Measurements from ENCODE around the gene ARV1.
A peak's percentile ranks its signal among the peaks of the same experiment; 100 is the strongest.
"Not testable (repeated sequence)": the region's sequence is repeated elsewhere in the genome, so short reads cannot be mapped to it uniquely, and the experiment has no call there.

Gene ARV1

DNA sequence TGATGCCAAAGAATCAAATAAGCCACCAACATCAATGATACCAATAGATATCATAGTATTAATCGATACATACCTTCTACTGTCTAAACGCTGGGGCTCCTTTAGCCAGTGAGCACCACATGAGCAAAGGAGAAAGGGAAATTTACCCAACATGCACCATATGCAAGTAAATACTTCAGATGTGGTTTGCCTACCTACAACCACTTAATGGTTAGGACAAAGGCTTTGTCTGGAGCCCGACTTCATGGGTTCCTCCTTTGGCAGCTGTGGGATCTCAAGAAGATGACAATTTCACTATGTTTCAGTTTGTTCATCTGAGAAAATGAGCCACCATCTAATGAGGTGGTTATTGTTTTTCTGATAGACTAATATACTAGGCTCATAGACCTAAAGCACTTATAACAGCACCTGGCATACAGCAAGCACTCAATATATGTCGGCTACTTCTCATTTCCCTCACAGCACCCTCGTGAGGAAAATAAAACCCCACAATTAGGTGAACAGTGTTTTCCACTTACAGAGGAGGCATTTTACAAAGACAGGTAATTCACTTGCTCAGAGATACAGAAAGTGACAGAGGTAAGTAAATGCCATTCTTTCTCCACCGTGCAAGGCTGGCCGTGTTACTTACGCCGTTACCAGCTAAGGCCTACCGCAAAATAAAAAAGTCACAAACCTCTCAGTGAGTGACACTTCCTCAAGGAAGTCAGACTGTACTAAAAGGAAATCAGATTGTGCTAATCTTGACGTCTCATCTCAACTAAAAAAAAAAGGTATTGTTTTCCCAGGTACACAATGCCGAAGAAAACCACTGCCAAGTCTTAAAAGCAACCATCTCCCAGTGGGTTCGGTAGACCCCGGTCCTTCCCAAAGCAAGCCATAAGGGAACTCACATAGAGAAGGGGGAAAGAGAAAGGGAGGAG lies 1.8 kb upstream of the ARV1 start:
- DNase-seq (ENCODE audit: low spot score) = peak; percentile 46

DNA sequence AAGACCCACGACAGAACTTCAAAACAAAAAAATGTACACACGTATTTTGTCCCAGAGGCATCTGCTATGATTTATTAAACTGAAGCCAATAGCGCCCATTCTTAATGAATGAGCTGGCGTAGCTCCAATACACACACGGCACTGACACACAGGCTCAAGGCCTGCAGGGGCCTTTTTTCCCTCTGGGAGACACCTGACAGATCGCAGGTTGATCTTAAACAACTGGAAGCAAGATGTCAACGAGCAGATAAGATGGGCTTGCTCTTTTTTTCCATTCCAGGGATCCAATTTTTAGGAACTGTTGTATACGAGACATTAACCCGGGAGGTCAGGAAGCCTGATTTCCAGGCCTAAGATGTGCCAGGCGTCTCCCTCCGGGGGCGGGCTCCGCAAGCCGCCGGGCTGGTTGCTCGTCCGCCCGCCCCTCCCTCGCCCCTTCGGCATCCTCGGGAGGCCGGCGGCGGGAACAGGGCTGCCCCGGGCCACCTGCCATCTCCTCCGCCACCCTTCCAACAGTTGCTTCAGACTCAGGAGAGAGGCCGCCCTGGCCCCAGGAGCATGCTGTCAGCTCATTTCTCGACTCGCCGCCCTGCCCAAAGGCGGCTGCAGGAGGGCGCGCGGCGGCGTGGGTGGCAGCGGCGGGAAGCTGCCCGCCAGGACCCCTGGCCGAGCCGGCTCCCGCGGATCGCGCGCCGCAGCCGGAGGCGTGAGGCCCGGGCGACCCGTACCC lies 968 bp upstream of the ARV1 start:
- DNase-seq (ENCODE audit: low spot score) = peak; percentile 49

DNA sequence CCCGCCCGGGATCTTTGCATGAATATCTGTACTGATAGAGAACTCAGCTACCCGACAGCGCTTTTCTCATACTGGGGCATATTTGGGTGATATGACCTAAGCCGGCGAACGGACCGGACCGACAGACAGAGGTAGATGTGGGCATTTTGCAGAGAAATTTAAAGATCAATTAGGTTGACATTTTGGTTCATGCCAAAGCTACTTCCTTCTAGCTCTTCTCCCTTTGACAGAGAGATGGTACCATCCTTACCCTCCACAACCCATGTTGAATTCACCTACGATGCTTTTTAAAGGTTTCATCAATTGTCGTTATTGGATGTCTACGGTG lies 459 bp downstream of the ARV1 start:
- DNase-seq (ENCODE audit: low spot score) = no peak

DNA sequence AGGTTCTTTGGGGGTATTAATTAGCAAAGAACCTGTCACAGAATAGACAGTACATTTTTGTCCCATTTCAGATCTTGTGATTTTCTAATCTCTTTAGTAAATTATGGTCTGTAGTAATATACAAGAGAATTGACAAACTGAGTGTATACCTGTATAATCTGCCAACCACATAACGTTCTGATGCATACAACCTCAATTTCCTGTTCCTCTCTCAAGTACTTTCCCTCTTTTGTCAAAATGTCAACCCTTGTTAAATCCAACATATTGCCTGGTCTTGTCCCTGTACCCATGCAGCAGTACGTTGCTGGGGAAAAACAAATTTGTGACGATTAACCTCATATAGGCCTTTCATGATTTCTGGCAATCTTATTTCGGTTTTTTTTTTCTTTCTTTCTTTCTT lies 1.1 kb downstream of the ARV1 start:
- DNase-seq (ENCODE audit: low spot score) = no peak

GRCh38 chr1:230982696-230983095 lies 3.8 kb downstream of the ARV1 start:
- DNase-seq (ENCODE audit: low spot score) = no peak

- no peak for DNase-seq (ENCODE audit: low spot score)
These were observed 4.9 kb downstream of the ARV1 start for GRCh38 chr1:230983811-230984210.

- DNase-seq (ENCODE audit: low spot score) = peak; percentile 44
These were observed 6.0 kb downstream of the ARV1 start for GRCh38 chr1:230984622-230985515.

GRCh38 chr1:230985711-230986110 lies 6.8 kb downstream of the ARV1 start:
- DNase-seq (ENCODE audit: low spot score) = no peak

DNA sequence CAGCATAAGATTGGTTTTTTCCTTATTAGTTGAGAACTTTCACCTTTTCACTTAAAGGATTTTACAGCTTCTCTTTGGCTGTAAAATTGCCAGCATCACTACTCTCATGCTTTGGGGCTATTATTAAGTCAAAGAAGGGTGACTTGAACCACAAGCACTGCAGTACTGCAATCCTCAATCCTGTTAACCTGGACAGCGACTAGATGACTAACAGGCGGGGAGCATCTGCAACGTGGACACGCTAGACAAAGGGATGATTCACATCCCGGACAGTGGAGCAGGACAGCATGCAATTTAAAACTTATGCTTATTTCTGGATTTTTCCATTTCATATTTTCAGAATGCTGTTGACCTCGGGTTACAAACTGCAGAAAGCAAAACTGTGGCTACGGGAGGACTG lies 8.1 kb downstream of the ARV1 start:
- DNase-seq (ENCODE audit: low spot score) = peak; percentile 80

GRCh38 chr1:230987448-230987847 lies 8.6 kb downstream of the ARV1 start:
- DNase-seq (ENCODE audit: low spot score) = peak; percentile 45

DNA sequence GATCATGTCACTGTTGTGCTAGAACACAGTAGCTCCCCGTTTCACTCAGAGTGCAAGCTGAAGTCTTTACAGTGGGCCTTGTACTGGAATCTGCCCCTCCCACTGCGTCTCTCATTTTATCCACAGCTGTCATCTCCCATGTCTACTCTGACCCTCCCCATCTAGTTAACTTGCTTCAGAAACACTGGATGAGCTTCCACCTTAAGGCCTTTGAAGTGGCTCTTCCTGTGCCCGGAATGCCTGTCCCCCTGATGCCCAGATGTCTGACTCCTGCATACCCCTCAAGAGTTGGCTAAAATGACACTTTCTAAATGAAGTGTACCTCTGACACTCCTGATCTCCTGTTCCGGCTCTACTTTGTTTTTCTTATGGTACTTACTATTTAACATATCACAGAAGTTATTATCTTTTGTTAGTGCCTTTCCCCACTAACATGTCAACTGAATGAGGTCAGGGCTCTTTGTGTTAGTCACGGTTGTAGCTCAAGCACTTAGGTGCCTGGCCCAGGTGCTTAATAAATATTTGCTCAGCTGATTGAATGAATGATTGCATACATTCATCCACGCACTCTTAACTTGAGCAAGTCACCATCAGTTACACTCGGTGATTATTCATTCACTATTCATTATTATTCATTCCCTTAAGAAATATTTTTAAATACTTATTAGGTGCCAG lies 13.3 kb downstream of the ARV1 start:
- DNase-seq (ENCODE audit: low spot score) = no peak

- no peak for DNase-seq (ENCODE audit: low spot score)
These were observed 16.0 kb downstream of the ARV1 start for GRCh38 chr1:230994860-230995259.

GRCh38 chr1:231000201-231000600 lies 21.3 kb downstream of the ARV1 start:
- DNase-seq (ENCODE audit: low spot score) = no peak

GRCh38 chr1:231000639-231001038 lies 21.7 kb downstream of the ARV1 start:
- DNase-seq (ENCODE audit: low spot score) = no peak

DNA sequence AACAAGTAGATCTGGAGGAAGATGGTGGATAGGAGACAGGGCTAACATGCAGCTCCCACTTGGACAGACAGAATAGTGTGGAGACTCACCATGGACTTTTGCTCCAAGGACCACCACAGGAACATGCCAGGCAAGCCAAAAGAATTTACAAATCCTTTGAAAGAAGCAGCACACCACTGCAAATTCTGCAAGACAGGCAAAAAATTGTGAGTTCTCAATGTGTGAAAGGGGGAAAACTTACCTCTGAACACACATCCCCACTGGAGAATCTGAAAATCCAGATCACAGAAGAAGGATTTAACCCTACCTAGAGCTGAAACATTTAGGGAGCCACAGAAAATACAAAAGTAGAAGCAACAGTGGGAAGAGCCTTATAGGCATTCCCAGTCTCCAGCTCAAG lies 23.0 kb downstream of the ARV1 start:
- DNase-seq (ENCODE audit: low spot score) = no peak

GRCh38 chr1:231007535-231007934 lies 28.6 kb downstream of the ARV1 start:
- not testable (repeated sequence) for DNase-seq (ENCODE audit: low spot score)

DNA sequence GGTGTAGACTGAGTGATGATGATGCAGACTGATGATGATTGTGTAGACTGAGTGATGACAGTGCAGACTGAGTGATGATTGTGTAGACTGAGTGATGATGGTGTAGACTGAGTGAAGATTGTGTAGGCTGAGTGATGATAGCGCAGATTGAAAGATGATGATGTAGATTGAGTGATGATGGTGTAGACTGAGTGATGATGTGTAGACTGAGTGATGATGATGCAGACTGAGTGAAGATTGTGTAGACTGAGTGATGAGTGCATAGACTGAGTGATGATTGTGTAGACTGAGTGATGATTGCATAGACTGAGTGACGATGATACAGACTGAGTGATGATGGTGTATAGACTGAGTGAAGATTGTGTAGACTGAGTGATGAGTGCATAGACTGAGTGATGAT lies 32.5 kb downstream of the ARV1 start:
- DNase-seq (ENCODE audit: low spot score) = no peak

DNA sequence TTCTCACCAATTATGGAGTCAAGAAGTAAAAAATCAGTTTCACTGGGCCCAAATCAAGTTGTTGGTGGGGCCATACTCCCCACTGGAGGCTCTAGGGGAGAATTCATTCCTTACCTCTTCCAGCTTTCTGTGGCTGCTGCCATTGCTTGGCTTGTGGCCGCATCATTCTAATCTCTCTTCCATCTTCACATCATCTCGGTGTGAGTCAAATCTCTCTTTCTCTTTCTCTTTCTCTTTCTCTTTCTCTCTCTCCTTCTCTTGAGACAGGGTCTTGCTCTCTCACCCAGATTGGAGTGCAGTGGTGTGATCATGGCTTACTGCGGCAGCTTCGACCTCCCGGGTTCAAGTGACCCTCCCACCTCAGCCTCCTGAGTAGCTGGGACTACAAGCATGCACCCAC lies 33.1 kb downstream of the ARV1 start:
- no peak for DNase-seq (ENCODE audit: low spot score)

- no peak for DNase-seq (ENCODE audit: low spot score)
These were observed 34.6 kb downstream of the ARV1 start for GRCh38 chr1:231013391-231014015.

- DNase-seq (ENCODE audit: low spot score) = no peak
These were observed 37.3 kb downstream of the ARV1 start for GRCh38 chr1:231016234-231016633.

DNA sequence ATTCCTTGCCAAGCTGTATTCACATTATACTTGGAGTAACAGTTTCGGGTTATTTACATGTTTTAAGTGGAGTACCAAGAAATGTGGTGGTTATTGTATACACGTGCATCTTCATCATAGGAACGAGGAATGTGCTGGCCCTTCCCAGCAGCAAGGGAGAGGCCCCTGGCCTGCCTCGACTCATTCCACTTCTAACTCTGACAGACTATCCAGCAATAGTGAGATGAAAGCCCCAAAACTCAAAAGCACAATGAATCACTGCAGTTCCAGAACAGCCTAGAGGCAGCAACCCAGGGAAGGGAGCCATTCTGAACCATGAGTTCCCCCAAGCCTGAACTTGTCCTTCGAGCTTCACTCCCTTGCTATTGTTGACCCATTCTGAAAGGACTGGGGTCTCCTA lies 38.1 kb downstream of the ARV1 start:
- DNase-seq (ENCODE audit: low spot score) = no peak

All from pons (tissue), 1 donor.